NCI-H1694 treated with DMSO at 0.1 percent for 48 hours (cell line): ENCODE data around the gene ACVRL1.

Source experiments
- DNase-seq: peaks from one replicate; lab custom pipeline; 2025; lab: John Stamatoyannopoulos, UW

Gene ACVRL1

DNA sequence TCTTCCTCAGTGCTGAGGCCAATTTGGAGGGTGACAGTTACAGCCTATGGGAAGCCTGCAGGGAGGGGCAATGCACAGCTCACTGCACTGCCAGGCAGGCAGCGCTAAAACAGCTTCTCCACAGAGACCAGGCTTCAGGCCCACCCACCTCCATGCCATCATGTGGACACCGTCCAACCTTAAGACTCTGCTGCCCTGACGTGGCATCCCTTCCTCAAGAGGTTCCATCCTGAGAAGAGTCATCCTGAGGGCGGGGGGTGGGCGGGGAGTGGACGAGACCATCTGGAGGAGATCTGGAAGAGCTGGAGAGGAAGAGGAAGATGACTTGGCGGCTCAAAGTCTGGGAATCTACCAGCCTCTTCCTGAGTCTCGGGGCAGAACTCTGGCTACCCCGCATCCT lies 8.4 kb upstream of the ACVRL1 start:
- DNase-seq, result no peak

DNA sequence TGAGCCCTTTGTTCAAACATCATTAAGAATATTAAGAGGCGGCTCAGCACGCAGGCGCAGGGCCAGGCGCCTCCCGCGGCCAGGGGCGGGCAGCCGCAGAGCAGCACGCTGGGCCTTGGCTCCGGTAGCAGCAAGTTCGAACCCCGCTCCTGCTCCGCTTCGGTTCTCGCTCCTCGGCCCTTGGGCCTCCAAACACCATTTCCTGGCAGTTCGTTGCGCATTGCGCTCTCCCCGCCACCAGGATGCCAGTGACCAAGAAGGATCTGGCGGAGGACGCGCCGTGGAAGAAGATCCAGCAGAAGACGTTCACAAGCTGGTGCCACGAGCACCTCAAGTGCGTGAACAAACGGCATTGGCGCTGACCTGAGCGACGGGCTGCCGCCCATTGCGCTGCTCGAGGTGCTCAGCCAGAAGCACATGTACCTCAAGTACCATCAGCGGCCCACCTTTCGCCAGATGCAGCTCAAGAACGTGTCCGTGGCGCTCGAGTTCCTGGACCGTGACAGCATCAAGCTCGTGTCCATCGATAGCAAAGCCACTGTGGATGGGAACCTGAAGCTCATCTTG lies 6.9 kb upstream of the ACVRL1 start:
- DNase-seq, result no peak

DNA sequence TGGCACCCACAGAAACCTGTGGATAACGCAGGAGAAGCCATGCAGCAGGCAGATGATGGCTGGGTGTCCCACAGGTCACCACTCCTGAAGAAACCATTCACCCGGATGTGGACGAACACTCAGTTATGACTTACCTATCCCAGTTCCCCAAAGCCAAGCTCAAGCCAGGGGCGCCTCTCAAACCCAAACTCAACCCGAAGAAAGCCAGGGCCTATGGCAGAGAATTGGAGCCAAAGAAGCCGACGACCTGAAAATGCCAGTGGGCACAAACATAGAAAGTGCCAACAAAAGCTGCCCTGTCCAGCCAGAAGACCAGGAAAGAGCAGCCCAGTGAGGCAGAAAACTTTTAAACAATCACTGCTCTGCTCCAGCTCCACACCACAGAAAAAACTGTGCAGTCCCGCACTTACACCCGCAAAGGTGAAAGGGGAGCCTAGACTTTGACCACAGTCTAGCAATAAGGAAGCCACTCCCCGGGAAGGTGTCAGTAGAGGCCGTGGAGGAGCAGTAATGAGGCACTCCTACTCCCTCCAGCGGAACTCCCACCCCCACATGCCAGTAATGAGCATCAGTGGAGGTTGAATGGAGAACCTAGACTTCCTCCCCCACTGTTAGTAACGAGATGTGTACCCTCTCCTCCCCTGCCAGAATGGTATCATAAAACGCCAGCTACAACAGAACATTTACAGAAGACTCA lies 6.0 kb upstream of the ACVRL1 start:
- no peak for DNase-seq

DNA sequence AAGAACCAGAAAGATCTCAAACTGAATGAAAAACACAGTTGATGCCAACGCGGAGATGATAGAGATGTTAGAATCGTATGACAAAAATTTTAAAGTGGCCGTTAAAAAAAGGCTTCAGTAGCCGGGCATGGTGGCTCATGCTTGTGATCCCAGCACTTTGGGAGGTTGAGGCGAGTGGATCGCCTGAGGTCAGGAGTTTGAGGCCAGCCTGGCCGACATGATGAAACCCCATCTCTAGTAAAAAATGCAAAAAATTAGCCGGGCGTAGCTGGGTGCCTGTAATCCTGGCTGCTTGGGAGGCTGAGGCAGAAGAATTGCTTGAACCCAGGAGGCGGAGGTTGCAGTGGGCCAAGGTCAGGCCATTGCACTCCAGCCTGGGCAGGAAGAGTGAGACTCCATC lies 5.4 kb upstream of the ACVRL1 start:
- no peak for DNase-seq

DNA sequence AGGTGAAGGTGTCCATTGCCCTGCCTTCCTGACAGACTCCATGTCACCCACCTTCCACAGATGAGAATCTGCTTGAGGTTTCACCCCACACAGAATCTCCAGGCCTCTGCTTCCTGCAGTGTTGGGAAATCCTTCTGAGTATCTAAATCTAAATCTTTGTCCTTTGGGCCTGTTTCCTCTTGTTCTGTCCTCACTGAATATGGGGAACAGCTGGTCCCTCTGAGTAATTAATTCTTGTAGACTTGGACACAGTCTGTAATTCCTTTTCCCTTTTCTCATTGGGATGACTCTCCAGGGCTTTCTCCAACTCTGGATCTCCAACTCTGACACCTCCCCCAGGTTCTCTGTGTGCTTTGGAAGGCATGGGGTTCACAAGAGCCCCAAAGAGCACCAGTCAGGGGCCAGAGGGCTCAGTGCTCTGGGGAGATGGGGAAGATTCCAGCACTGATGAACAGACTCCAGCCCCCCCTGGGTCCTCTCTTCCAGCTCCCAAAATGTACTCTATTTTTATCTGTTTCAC lies 2.3 kb upstream of the ACVRL1 start:
- peak; percentile 4 for DNase-seq

DNA sequence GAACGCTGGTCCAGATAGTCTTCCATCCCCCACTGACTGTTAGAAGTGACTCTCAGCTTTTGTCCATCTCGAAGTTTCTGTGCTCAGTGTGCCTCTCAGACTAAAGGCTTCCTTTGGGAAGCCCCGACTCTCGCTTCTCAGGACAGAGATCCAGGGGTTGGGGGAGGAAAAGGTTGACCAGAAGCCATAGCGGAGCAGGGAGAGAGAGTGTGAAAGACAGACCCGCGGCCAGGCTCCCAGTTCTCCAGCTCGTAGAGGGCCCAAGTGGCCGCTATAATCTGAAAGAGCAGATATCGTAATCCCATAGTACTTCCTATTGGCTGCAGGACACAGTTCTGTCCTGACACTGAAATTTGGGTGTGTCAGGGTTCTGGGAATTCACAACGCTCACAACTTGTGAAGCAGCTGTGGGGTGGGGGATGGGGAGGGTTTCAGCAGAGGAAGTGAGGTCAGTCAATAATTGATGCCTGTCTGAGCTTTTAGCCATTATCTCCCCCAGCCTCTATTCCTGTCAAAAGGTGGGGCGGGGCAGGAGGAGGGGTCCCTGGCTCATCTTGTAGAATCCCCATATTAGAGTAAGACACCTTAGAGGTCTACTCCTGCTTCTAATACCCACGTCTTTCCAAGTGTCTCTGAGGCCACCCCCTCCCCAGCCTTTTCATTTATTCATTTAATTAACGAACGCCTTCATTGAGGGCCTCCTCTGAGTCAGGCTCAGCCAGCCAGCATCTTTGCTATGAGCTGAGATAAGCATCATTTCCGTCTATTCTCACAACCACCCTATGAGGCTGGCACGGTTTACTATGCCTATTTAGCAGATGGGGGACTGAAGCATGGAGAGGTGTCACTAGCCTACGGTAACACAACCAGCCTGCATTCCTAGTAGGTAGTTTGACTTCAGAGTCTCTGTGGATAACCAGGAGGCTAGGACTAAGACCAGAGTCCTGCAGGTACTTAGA lies 1.6 kb upstream of the ACVRL1 start:
- no peak for DNase-seq

DNA sequence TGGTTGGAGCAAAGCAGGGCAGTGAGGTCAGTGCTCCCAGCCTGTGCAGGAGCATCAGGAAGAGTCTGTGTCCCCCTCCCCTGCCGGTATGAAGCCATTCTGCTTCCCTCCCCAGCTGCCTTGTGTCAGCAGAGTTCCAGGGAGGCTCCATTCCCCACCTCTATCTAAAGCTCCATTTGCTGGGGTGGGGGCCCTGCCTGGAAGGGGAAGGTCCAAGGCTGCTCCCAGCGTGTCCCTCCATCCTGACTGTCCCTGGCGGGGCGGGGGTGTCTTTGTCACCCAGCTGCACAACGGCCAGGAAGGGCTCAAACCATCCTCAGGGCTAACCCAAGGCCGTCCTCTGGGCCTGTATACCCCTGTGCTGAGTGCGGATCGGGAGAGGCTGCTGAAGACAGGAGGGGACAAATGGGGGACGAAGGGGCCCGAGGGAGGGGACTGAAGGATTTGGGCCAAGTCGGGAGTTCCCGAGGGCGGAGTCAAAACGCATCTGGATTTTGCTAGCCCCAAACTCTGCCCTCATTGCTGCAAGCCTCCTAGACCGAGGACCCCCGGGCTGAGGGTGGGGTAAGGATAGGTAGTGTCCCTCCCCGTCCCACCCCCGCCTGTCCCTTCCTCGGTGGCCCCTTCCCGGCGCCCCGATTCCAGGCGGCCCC lies 748 bp upstream of the ACVRL1 start:
- no peak for DNase-seq

DNA sequence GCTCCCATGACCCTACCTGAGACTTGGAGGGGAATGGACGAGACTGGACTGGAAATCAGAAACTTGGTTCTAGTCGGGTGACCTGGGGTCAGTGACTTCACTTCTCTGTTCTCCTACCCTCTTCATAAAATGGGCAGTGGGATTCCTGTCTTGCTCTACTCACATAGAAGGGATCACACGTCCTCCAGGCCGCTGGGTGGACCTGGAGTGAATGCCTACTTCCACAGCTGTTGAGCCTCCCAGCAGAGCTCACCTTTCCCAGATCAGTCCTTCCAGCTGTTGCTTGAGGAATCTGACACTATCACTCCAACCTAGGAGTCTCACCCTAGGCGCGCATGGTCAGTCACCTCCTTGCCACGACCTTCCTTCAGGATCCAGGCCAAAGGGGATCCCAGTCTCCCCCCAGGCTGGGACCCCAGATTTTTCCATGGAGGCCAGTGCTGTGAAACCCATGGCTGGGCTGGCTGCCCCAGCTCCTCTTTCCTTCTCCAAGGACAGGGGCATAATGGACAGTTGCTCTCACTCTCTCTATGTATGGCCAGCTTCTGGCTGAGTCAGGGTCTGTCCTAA lies 637 bp downstream of the ACVRL1 start:
- DNase-seq, result no peak

DNA sequence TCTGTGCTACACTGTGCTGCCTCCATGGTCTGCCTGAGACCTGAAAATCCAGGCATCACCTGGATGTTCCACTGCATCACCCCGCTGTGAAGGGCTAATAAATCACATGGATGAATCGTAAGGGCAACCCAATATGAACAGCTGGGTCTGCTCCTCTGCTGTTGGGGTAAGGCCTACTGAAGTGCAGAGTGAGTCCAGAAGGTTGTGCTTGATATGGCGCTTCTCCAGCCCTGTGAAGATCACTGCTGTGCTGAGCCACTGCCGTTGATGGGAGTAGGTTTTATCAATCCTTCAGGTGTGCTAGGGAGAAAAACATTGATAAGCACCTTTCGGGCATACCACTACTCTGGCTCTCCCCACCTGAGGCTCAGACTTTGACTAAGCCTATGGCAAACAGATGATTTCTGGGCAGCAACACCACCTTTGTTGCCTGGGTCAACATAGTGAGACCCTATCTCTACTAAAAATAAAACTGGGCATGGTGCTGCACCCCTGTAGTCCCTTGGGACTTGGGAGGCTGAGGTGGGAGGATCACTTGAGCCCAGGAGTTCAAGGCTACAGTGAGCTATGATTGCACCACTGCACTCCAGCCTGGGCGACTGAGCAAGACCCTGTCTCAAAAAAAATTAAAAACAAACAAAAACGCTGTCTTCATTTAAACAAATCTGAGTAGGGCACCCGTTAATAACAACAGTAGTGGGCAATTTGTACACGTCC lies 1.7 kb downstream of the ACVRL1 start:
- no peak for DNase-seq

DNA sequence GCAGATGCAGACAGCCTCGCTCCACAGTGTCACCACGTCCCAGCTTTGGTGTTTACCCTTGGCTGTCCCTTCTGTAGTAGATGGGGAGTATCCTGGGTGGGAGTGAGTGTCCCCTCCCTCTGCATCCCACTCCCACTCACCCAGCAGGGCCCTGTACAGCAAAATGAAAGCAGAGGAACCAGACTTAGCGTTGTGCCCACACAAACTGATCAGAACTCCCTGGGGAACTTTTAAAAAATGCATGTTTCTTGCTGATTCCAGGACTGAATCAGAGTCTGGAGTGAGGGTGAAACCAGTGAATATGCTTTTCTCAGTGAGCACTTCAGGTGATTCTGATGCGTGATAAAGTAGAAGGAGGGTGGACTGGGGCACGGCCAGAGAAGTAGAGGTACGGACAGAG lies 2.9 kb downstream of the ACVRL1 start:
- no peak for DNase-seq

DNA sequence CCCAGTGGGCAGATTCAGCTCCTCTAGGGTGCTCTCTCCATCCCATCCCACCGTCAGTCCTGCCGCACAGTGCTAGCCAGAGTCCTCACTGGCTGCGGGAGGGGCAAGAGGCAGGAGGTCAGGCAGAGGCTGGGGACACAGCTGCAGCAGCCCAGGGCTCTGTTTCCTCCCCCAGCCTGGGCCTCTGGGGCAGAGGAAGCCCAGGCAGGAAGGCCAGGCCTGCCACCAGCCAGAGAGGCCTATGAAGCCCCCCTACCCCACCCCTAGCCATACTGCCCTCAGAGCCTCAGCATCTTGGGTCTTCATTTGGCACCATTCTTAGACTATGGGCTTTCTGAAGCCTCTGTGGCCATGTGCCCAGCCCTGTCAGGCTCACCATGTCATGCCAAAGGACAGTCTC lies 3.4 kb downstream of the ACVRL1 start:
- no peak for DNase-seq

DNA sequence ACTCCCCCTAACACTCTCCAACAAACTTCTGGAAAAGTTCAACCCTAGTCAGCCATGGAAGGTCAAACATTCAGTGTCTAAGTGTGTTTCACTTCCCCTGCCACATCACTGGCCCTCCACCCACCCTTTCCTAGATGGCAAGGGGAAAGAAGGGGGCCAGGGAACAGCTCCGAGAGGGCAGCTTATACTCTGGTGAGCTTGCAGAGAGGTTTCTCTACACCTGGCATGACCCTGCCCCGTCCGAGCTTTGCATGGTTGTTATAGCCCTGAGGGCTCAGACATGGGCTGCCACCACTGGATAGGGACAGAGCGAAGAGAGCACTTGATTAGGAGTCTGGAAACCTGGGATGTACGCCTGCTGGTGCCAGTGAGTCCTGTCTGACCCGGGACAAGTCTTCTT lies 4.0 kb downstream of the ACVRL1 start:
- DNase-seq, result no peak

DNA sequence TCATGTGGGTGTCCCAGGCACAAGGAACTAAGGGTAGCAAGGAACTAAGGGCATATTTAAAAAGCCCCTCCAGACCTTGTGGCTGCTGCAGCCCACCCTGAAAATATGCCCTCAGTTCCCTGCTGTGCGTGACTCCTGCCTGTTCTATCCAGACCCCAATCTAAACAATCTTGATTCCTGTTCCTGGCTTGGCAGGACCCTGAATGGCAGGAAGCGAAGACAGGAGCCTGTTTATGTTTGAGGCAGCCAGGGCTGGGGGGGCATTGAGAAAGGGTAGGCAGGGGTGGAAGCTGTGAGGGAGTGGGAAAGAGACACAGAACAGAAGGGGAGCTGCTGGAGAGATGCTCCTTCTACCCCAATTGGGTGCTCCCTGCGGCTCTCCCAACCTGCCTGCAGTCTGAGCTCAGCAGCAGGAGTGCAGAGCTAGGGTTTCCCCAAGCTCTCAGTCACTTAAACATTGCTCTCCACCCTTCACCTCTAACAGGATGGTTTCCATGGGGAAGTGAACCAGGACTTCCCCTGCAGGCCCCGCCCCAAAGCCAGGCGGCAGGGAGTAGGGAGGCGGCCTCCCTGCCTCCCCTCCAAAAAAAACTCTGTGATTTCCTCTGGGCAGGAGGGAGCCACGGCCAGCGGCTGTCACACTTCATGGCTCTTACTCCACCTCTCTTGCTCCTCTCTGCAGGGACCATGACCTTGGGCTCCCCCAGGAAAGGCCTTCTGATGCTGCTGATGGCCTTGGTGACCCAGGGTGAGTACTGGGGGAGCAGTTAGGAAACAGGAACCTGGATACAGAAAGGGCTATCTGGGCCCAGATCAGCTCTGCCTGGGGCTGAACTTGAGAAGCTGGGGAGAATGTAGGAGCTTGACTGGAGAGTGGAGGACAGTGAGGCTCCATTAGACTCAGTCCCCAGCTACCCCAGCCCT lies 4.7 kb downstream of the ACVRL1 start:
- no peak for DNase-seq

DNA sequence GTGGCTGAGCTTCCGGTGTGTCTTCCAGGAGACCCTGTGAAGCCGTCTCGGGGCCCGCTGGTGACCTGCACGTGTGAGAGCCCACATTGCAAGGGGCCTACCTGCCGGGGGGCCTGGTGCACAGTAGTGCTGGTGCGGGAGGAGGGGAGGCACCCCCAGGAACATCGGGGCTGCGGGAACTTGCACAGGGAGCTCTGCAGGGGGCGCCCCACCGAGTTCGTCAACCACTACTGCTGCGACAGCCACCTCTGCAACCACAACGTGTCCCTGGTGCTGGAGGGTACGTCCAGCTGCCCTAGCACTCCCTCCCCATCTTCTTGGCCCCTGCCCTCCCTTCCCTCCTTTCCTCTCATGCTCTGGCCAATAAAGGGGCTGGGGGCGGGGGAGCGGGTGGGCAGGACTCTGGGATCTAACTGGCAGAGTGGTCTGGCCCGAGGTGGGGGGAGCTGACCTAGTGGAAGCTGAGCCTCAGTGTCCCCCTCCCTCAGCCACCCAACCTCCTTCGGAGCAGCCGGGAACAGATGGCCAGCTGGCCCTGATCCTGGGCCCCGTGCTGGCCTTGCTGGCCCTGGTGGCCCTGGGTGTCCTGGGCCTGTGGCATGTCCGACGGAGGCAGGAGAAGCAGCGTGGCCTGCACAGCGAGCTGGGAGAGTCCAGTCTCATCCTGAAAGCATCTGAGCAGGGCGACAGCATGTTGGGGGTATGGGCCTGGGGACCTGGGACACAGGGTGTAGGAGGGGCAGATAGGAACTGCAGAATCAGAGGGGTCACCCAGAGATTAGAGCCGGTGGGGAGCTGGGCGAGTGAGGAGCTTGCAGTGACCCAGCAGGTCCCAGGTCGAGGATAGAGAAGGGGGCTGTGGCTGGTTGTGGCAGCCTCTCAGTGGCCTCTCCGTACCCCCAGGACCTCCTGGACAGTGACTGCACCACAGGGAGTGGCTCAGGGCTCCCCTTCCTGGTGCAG lies 6.0 kb downstream of the ACVRL1 start:
- DNase-seq, result no peak

DNA sequence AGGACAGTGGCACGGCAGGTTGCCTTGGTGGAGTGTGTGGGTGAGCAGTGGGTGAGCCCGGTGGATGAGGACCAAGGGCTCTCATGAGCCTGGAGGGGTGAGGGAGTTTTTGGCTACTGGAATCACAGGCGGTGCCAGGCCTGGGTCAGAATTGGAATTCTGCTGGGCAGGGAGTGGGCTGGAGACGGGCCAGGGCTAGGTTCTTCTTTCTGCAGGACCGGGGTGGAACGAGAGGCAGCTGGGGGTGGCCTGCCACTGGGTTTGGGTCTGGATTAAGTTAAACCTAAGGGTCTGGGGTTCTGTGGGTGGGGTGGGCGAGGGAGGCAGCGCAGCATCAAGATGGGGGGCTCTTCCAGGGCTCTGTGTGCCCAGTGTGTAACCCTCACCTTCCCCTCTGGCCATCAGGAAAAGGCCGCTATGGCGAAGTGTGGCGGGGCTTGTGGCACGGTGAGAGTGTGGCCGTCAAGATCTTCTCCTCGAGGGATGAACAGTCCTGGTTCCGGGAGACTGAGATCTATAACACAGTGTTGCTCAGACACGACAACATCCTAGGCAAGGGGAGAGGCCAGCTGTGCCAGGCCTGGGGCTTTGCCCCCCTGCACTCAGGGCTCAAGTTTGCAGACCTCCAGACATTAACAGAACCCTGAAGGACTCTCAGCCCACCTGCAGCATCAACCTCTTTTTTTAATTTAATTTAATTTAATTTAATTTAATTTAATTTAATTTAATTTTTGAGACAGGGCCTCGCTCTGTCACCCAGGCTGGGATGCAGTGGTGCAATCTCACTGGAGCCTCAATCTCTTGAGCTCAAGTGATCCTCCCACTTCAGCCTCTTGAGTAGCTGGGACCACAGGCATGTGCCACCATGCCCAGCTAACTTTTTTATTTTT lies 7.0 kb downstream of the ACVRL1 start:
- no peak for DNase-seq

DNA sequence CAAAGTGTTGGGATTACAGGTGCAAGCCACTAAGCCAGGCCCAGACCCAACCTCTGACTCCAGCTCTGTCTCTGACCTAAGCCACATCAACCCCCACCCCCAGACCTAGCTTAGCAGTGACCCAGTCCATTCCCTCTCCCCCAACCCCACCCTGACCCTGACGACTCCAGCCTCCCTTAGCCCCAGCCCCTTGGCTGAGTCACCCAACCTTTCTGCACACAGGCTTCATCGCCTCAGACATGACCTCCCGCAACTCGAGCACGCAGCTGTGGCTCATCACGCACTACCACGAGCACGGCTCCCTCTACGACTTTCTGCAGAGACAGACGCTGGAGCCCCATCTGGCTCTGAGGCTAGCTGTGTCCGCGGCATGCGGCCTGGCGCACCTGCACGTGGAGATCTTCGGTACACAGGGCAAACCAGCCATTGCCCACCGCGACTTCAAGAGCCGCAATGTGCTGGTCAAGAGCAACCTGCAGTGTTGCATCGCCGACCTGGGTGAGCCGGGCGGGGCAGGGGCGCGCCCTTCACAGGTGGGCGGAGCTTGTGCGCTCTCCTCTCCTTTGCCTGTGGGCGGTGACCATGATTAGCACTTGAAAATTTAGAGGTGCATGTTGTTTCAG lies 7.8 kb downstream of the ACVRL1 start:
- no peak for DNase-seq

DNA sequence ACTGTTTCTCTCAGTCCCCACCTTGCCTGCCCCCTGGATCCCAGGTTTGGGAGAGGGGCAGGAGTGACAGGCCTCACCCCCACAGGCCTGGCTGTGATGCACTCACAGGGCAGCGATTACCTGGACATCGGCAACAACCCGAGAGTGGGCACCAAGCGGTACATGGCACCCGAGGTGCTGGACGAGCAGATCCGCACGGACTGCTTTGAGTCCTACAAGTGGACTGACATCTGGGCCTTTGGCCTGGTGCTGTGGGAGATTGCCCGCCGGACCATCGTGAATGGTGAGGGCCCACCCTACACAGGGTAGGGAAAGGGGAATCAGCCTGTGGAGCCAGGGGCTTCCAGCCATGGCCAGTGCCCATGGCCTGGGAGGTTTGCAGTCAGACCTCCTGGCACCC lies 8.6 kb downstream of the ACVRL1 start:
- no peak for DNase-seq
